ENCODE data around the gene KLHL25.

DNA sequence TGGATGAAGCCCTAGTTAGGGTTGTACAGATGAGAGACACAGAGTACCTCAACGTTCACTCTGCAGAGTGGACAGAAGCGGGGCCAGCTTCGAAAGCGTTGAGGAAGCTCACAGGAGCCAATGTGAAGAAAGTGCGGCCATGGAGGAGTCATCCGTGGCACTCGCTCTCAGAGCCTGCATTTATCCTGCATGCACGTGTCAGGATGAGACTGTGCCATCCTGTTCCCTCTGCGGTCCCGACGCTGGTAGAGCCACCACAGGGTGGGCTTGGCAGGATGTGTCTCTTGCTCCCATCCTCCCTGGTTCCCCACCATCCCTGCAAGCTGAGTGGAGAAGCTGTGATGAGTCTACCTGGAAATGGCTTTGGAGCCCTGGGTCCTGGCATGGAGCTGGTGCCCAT lies 39.3 kb downstream of the KLHL25 start:
- TF ChIP-seq CTCF (IDR thresholded peaks at IDR 0.05) (no peak), POLR2AphosphoS5 (IDR thresholded peaks at IDR 0.05) (no peak)

Data from stomach (tissue), 4 donors.